GM21737 (cell line): ENCODE results near the gene ZNF74.
"Not testable (repeated sequence)": the region's sequence is repeated elsewhere in the genome, so short reads cannot be mapped to it uniquely, and the experiment has no call there.

Experiments
- ATAC-seq: cut with Tn5 transposase; IDR thresholded peaks from one replicate; pipeline ENCODE4 v1.9.1; 2021; ENCODE audit warnings: mild to moderate bottlenecking, moderate library complexity; ENCODE audit not compliant: unreplicated experiment

ZNF74 gene

DNA sequence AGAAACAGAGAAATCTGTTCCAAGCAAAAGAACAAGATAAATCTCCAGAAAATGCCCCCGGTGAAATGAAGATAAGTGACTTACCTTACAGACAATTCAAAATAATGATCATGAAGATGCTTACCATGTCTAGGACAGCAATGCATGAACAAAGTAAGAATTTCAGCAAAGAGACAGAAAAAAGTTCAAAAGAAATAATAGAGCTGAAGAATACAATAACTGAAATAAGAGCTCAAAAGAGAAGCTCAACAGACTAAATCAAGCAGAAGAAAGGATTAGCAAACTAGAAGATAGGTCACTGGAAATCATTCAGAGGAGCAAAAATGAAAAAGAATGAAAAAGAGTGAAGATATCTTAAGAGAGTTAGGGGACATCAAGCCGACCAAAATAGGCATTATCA lies 19.8 kb upstream of the ZNF74 start:
- ATAC-seq: not testable (repeated sequence)

DNA sequence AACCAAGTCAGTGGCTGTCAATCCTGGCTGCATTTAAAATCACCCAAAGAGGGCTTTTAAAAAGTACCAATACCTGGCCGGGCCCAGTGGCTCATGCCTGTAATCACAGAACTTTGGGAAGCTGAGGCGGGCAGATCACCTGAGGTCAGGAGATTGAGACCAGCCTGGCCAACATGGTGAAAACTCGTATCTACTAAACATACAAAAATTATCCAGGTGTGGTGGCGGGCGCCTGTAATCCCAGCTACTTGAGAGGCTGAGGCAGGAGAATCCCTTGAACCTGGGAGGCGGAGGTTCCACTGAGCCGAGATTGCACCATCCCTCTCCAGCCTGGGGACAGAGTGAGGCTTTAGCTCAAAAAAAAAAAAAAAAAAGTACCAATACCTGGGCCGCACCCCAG lies 17.7 kb upstream of the ZNF74 start:
- ATAC-seq: not testable (repeated sequence)

GRCh38 chr22:20376983-20377382 lies 17.0 kb upstream of the ZNF74 start:
- ATAC-seq: not testable (repeated sequence)

GRCh38 chr22:20378110-20378509 lies 15.8 kb upstream of the ZNF74 start:
- no peak for ATAC-seq

DNA sequence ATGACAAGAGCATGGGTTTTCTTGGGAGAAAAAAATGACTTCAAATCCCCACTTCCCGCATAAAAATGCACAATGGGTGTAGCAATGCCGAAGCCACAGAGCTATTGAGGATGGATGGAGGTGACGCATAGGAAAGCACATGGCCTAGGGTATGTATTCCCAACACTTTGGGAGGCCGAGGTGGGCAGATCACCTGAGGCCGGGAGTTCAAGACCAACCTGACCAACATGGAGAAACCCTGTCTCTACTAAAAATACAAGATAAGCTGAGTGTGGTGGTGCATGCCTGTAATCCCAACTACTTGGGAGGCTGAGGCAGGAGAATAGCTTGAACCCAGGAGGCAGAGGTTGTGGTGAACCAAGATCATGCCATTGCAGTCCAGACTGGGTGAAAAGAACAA lies 15.3 kb upstream of the ZNF74 start:
- not testable (repeated sequence) for ATAC-seq

DNA sequence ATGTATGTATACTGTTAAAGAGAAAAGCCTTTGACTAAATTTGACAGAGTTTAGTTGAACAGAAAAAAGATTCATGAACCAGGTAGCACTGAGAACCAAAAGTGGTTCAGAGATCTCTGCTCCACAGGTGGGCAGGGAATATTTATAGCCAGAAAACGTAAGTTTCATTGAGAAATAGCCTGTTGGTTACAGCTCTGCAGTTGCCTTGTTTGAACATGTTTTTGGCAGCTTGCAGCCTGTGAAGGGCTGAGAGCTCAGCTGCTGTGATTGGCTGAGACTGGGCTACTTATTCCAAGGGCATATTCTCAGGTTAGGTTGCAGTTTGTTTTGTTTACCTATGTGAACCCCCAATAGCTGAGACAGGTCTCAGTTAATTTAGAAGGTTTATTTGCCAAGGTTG lies 13.5 kb upstream of the ZNF74 start:
- no peak for ATAC-seq

DNA sequence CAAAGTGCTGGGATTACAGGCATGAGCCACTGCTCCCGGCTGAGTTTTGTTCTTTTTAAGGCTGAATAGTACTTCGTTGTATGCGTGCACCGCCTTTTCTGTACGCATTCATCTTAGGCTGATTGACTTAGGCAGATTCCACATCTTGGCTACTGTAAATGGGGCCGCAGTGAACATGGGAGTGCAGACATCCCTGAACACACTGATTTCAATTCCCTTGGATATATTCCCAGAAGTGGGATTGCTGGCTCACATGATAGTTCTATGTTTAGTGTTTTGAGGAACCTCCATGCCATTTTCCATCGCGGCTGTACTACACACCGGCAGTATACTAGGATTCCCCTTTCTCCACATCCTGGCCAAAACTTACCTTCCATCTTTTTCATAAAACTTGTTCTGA lies 10.4 kb upstream of the ZNF74 start:
- ATAC-seq: no peak

DNA sequence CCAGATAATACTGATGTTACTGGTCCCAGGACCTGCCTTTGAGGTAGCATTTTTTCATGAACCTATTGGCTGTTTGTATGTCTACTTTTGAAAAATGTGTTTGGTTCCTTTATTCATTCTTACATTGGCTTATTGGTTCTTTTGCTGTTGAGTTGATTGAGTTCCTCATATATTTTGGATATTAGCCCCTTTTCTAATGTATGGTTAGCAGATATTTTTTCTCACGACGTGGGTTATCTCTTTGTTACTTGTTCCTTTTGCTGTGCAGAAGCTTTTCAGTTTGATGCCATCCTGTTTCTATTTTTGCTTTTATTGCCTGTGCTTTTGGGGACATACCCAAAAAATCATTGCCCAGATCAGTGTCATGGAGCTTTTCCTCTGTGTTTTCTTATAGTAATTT lies 9.8 kb upstream of the ZNF74 start:
- no peak for ATAC-seq

GRCh38 chr22:20384865-20385264 lies 9.1 kb upstream of the ZNF74 start:
- no peak for ATAC-seq

GRCh38 chr22:20386336-20386735 lies 7.6 kb upstream of the ZNF74 start:
- no peak for ATAC-seq

GRCh38 chr22:20386972-20387371 lies 7.0 kb upstream of the ZNF74 start:
- no peak for ATAC-seq

- no peak for ATAC-seq
Observed at GRCh38 chr22:20388200-20388599, 5.8 kb upstream of the ZNF74 start.

DNA sequence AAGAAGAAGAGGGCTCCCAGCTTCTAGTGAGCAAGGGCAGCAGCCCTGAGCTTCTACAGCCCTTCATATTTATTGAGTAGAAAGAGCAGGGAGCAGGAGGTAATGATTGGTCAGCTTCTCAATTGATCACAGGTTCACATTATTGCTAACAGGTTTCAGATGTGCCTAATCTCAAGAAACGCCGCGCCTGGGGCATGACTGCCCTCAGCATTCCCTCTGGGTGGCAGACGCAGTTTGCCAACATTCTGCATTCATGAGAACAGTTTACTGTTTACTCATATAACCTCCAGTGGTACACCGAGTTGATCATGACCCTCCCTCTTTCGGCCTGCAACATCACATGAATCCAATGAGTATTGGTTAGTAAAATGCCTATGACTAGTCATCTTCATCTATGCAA lies 4.7 kb upstream of the ZNF74 start:
- ATAC-seq: no peak

GRCh38 chr22:20390394-20390907 lies 3.5 kb upstream of the ZNF74 start:
- ATAC-seq: no peak

DNA sequence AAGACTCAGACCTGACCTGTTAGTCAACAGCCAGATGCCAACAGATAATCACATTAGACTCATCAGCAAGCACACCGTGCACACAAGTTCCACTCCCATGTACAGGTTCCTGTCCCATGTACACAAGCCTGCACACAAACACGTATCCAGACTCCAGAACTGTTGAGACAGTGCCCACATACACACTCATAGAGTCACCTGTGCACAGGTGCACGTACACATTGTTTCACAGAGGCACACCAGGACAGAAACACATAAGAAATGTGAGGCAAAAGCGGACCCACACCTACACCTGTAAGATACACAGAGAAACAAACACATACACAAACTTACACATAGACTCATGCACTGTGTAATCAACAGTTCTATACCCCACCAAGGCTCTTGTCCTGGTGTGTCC lies 2.7 kb upstream of the ZNF74 start:
- no peak for ATAC-seq

GRCh38 chr22:20392365-20392881 lies 1.5 kb upstream of the ZNF74 start:
- not testable (repeated sequence) for ATAC-seq

DNA sequence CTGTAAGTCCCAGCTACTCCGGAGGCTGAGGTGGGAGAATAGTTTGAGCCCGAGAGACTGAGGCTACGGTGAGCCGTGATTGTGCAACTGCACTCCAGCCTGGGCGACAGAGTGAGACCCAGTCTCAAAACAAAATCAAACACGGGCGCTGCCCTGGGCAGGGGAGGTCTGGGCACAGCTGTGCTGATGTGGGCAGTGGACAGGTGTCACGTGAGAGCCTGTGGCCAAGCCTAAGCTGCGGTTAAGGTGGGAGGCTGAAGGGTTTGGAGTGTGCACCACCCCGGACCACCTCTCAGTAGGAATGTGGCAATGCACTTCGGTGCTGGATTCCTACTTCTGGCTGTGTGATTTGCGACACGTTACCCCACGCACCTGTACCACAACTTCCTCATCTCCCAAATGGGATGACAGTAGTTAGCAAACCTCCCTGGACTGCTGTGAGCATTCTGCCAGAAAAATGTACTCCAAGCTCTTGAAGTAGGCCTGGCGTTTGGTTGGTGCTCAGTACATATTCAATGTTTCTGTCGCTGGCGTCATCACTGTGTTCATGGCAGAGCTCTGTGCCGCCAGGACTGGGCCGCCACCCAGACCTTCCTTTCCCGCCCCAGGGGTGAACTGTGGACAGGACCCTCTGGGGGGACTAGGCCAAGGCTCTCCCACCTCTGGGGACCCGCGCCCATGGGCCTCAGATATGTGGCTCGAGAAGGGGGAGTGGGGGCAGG lies 807 bp upstream of the ZNF74 start:
- peak; percentile 9 for ATAC-seq

DNA sequence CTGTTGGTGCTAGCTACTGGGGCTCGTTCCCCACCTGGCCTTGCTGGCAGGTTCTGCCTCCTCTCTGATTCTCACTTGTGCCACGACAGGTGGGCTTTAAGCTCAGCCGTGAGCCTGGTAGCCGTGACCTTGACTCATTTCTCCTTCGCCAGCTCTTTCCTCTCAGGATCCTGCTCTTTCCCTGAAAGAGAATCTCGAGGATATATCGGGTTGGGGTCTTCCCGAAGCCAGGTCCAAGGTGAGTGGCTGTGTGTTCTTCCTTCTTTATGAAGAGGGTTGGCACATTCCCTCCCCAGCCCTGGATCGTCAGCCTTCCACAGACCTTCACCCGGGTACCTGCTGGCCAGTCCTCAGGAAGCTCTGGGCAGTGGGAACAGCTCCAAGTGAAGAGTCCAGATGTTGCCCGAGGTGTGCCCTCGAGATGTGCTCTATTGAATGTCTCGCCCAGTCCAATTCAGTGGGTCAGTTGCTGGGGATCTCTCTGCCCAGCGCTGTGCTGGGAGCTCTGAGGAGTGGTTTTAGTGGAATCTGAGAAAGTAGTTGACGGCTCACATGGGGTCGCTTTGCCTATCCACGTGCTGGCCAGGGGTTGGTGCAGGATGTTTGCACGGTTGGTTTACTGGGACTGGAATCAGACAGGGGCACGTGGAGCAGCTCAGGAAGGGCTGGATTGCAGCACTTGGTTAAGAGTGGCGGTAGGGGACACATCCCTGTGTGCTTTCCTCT lies 1.4 kb downstream of the ZNF74 start:
- ATAC-seq: no peak

GRCh38 chr22:20395907-20396287 lies 1.9 kb downstream of the ZNF74 start:
- ATAC-seq: no peak

DNA sequence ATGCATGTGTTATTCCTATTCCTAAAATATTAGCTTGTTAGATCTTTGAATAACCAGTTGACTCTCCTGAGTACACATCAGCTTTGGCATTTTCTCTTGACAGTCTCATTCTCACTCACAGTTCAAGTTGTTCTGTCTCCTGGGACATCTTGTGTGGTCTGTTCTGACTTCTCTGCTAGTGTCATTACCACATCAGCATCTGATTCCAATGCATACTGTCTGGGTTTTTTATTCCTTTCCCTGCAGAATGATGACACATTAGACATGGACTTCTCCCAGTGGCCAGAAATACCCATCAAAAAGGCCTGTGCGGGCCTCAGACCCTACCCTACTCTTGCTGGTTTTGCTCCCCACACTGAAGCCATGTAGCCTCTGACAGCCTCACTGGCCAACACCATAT lies 2.7 kb downstream of the ZNF74 start:
- ATAC-seq: no peak

DNA sequence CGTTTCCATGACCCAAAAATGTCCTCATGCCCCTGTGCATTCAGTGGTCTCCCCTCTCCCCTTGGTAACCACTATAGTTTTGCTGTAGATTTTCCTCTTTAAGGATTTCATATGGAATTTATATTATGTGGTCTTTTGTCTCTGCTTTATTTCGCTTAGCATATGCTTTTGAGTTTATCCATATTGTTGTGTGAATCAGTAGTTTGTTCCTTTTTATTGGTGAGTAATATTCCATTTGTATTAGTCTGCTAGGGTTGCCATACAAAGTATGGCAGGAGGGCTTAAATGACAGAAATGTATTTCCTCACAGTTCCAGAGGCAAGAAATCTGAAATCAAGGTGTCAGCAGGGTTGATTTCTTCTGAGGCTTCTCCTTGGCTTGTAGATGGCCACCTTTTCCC lies 3.5 kb downstream of the ZNF74 start:
- no peak for ATAC-seq

DNA sequence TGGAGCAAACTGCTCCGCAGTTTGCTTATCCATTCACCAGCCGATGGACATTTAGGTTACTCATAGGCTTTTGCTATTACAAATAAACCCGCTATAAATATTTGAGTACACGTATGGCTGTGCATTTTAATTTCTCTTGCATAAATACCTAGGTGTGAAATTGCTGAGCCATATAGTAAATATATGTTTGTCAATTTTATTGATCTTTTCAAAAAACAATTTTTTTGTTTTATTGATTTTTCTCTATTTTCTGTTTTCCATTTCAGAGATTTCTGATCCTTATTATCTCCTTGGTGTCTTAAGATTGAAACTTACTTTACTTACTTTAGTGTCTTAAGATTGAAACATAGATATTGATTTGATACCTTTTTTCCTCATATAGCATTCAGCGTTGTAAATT lies 4.5 kb downstream of the ZNF74 start:
- ATAC-seq: no peak
